KMS-11 (cell line): ENCODE results near the gene CRYZL1.

Experiments
- H2AFZ ChIP-seq: fragments of 200-600 bp; sonication (generic); 2 replicates; pipeline ENCODE4 v1.6.1; 2016; ENCODE audit warnings: antibody characterized with exemption, mixed run types, low read depth
- H3K27ac ChIP-seq: fragments of 200-600 bp; sonication (generic); 2 replicates; pipeline ENCODE4 v1.6.1; 2016; ENCODE audit warnings: mild to moderate bottlenecking, mixed run types
- H3K27me3 ChIP-seq: fragments of 200-600 bp; sonication (generic); 2 replicates; pipeline ENCODE4 v1.6.1; 2017; ENCODE audit warnings: mild to moderate bottlenecking, low read depth, mixed run types, moderate library complexity; ENCODE audit not compliant: insufficient read depth
- H3K36me3 ChIP-seq: fragments of 200-600 bp; sonication (generic); 2 replicates; pipeline ENCODE4 v1.6.1; 2017; ENCODE audit warnings: mild to moderate bottlenecking, mixed run types; ENCODE audit not compliant: insufficient read depth
- H3K4me1 ChIP-seq: fragments of 200-600 bp; sonication (generic); 2 replicates; pipeline ENCODE4 v1.6.1; 2016; ENCODE audit warnings: mild to moderate bottlenecking, low read depth, mixed run types; ENCODE audit not compliant: poor library complexity, severe bottlenecking
- H3K4me2 ChIP-seq: fragments of 200-600 bp; sonication (generic); 2 replicates; pipeline ENCODE4 v1.7.0; 2016; ENCODE audit warnings: mild to moderate bottlenecking, mixed run types
- H3K4me3 ChIP-seq: fragments of 200-600 bp; sonication (generic); IDR thresholded peaks from 2 replicates; pipeline ENCODE4 v1.6.1; 2017; ENCODE audit warnings: low read depth, low read length, mixed read lengths; ENCODE audit not compliant: insufficient read depth
- H3K79me2 ChIP-seq: fragments of 200-600 bp; sonication (generic); 2 replicates; pipeline ENCODE4 v1.6.1; 2016; ENCODE audit warnings: low read depth, mixed run types; ENCODE audit not compliant: insufficient read depth
- H3K9ac ChIP-seq: fragments of 200-600 bp; sonication (generic); 2 replicates; pipeline ENCODE4 v1.6.1; 2016; ENCODE audit warnings: mild to moderate bottlenecking, mixed run types
- H4K20me1 ChIP-seq: fragments of 200-600 bp; sonication (generic); 2 replicates; pipeline ENCODE4 v1.6.1; 2016; ENCODE audit warnings: mild to moderate bottlenecking, mixed run types; ENCODE audit not compliant: insufficient read depth
- CTCF ChIP-seq: fragments of 200-600 bp; sonication (generic); conservative IDR thresholded peaks from 2 replicates; pipeline ENCODE4 v1.6.1; 2017; ENCODE audit warnings: low read depth, mild to moderate bottlenecking, antibody characterized with exemption, low read length, moderate library complexity, mixed read lengths

CRYZL1 gene

GRCh38 chr21:33650929-33651509 lies 9.5 kb upstream of the CRYZL1 start:
- Histone ChIP-seq H3K36me3 (no peaks in the 10 kb centered on the region), H3K4me1 (no peaks in the 10 kb centered on the region), H3K4me2 (no peak overlapping the region), H3K79me2 (peaks cover 4% of the 10 kb centered on the region; the same call in 1 of the 2 replicates), H2AFZ (no peak overlapping the region), H3K27me3 (no peaks in the 10 kb centered on the region), H3K27ac (no peak overlapping the region), H3K4me3 (no peak overlapping the region), H4K20me1 (no peaks in the 10 kb centered on the region; the same call in 1 of the 2 replicates), H3K9ac (no peak overlapping the region)
- TF ChIP-seq CTCF = no peak

GRCh38 chr21:33650230-33650629 lies 8.7 kb upstream of the CRYZL1 start:
- Histone ChIP-seq H3K4me2 (no peak overlapping the region), H4K20me1 (no peaks in the 10 kb centered on the region; the same call in 1 of the 2 replicates), H3K27ac (no peak overlapping the region), H3K79me2 (peaks cover 4% of the 10 kb centered on the region; the same call in 1 of the 2 replicates), H3K27me3 (no peaks in the 10 kb centered on the region), H3K4me3 (no peak overlapping the region), H3K4me1 (no peaks in the 10 kb centered on the region), H2AFZ (no peak overlapping the region), H3K9ac (no peak overlapping the region), H3K36me3 (no peaks in the 10 kb centered on the region)
- TF ChIP-seq CTCF = no peak

- H3K4me3 ChIP-seq = no peak overlapping the region
- peaks cover 4% of the 10 kb centered on the region; the same call in 1 of the 2 replicates for H3K79me2 ChIP-seq
- H3K9ac ChIP-seq = no peak overlapping the region
- H3K4me1 ChIP-seq = peaks cover 7% of the 10 kb centered on the region
- TF ChIP-seq CTCF = no peak
- H3K36me3 ChIP-seq = no peaks in the 10 kb centered on the region
- H3K4me2 ChIP-seq = no peak overlapping the region
- H3K27me3 ChIP-seq = peaks cover 5% of the 10 kb centered on the region; the same call in 1 of the 2 replicates
- H4K20me1 ChIP-seq = no peaks in the 10 kb centered on the region; the same call in 1 of the 2 replicates
- H2AFZ ChIP-seq = no peak overlapping the region
- no peak overlapping the region for H3K27ac ChIP-seq
Measured at GRCh38 chr21:33648555-33648954, 7.0 kb upstream of the CRYZL1 start.

GRCh38 chr21:33647587-33647986 lies 6.0 kb upstream of the CRYZL1 start:
- H3K4me3 ChIP-seq = no peak overlapping the region
- no peak overlapping the region for H3K27ac ChIP-seq
- TF ChIP-seq CTCF = no peak
- H2AFZ ChIP-seq = no peak overlapping the region
- no peak overlapping the region for H3K4me2 ChIP-seq
- peaks cover 8% of the 10 kb centered on the region; the same call in 1 of the 2 replicates for H3K27me3 ChIP-seq
- peaks cover 4% of the 10 kb centered on the region; the same call in 1 of the 2 replicates for H3K79me2 ChIP-seq
- H4K20me1 ChIP-seq = no peaks in the 10 kb centered on the region; the same call in 1 of the 2 replicates
- no peaks in the 10 kb centered on the region for H3K36me3 ChIP-seq
- peaks cover 11% of the 10 kb centered on the region for H3K4me1 ChIP-seq
- H3K9ac ChIP-seq = no peak overlapping the region
